ENCODE data around the gene POTED. TPM values are rescaled to one million over a fixed set of nuclear protein-coding genes. Genes with fewer than 3 reads are reported as not detected.
"Not testable (repeated sequence)": the region's sequence is repeated elsewhere in the genome, so short reads cannot be mapped to it uniquely, and the experiment has no call there.

Gene POTED
- total RNA-seq (2014; rRNA removed; shearing (Covaris generic)) = not detected in 2 replicates
- not detected in 2 replicates for polyA plus RNA-seq (2015; cell fraction: cytosol; rRNA removed)
- polyA plus RNA-seq (2015; cell fraction: nucleus; rRNA removed) = not detected in 2 replicates

GRCh38 chr21:13609477-13609876, at the start of gene POTED:
TSS of gene POTED (plus strand) at chr21:13609777. CDS start at chr21:13610229, 452 bp downstream.
- in situ Hi-C loops (cut with HindIII; ENCODE audit: low pct_unique_long_range_greater_than_20kb, low sequenced_read_pairs); DNase-seq (ENCODE audit: low read depth, low spot score): not testable (repeated sequence)

DNA sequence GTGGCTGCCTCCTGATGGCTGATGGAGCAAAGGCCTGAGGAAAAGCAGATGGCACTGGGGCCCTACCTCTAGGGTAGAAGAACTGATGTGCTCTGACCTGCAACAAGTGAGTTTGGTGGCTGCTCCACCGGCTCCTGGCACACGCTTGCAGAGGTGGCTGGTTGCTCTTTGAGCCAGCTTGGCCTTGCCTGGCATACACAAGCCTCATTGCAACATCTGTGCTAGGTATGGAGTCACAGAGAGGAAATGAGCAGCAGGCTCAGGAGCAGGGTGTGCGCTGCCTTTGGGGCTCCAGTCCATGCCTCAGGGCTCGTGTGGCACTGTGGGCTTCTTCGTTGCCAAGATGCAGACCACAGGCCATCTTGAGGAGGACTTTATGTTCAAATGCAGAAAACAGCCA, 40.5 kb downstream of the POTED start:
- in situ Hi-C loops (cut with HindIII; ENCODE audit: low pct_unique_long_range_greater_than_20kb, low sequenced_read_pairs) = not testable (repeated sequence)

DNA sequence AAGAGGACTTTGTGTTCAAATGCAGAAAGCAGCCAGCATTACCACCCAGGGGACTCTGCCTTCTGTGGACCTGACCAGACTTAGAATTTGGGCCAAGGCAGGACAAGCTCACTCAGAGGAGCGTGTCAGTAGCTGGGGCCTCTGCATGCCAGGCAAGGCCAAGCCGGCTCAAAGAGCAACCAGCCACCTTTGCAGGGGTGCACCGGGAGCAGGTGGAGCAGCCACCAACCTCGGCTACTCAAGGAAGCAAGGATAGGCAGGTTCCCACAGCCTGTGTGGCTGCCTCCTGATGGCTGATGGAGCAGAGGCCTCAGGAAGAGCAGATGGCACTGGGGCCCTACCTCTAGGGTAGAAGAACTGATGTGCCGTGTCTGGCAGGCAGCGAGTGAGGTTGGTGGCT, 42.2 kb downstream of the POTED start:
- in situ Hi-C loops (cut with HindIII; ENCODE audit: low pct_unique_long_range_greater_than_20kb, low sequenced_read_pairs); DNase-seq (ENCODE audit: low read depth, low spot score): not testable (repeated sequence)

More for the DNA sequence above, 40.5 kb downstream of the POTED start:
- DNase-seq (ENCODE audit: low read depth, low spot score) = not testable (repeated sequence)

Small RNAs within 50 kb of the gene (small RNA-seq; reads per million reads assigned to genes)
- 0 reads per million in 2 experiments for gene AL050303.3
- gene MIR3118-1 = 0 reads per million in 2 experiments
- 0 reads per million in 2 experiments for gene RNU6-286P
